ENCODE measurements around the gene DHRS7C.

DNA sequence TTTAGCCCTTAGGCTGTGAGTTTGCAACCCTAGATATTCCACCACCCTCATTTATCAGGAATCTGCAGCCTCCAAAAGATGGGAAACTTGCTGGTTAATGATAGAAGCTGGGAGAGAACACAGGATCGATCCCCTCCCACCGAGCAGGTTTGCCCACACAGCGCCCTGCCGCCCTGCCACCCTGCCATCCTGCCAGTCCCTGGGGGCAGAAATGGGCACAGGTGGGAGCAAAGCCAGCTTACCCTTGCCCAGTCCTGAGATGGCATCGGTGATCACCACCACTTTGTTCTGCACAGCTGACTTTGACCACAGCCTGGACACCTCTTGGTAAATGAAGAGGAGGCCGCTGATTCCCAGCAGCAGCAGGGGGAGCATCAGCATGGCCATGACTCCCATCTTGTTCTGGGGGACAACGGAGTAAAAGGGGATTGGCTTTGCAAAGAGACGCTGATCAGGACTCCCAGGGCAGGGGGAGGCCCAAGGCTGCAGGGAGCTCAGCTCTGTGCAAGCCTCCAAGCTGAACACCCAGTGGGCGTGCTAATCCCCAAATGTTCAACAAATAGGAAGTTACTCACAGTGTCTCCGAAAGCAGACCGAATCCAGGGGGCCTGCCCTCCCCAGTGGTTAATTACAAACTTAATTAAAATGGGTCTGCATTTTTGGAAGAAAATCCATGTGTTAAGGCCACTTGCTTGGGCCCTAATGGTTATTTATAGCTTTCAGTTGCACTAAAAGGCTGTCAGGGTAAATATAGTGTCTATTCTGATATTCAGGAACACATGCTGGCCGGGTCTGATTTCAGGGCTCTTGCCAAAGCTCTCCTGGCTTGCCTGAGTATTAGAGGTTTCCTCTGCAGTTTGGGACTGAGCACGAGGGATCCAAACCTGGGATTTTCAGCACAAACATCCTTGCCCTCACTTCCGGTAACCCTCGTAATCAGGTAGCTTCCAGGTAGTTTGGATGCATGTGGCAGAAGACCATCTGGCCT is at the start of gene DHRS7C:
- TF ChIP-seq POLR2A (IDR thresholded peaks at IDR 0.05) (no peak), CTCF (IDR thresholded peaks at IDR 0.05) (no peak)

All from adrenal gland (tissue), 5 donors.